ENCODE results near the gene ADRA1B.
A peak's percentile ranks its signal among the peaks of the same experiment; 100 is the strongest.

Gene ADRA1B

GRCh38 chr5:159915904-159916840 lies at the start of gene ADRA1B:
Gene ADRA1B, plus strand, starts transcription at chr5:159916482. Its CDS starts 424 bp downstream, at chr5:159916906.
- DNase-seq, result peak in 39 of 56 donors; percentile 8 to 72 (median 38)

GRCh38 chr5:159873680-159874079 lies 42.6 kb upstream of the ADRA1B start:
- no peak for DNase-seq

- DNase-seq, result no peak
Observed at GRCh38 chr5:159874263-159874662, 42.0 kb upstream of the ADRA1B start.

GRCh38 chr5:159877016-159877415 lies 39.3 kb upstream of the ADRA1B start:
- peak in 4 of 56 donors; percentile 3 to 7 (median 4) for DNase-seq

- DNase-seq, result peak in 38 of 56 donors; percentile 1 to 47 (median 16)
Observed at GRCh38 chr5:159877894-159878448, 38.3 kb upstream of the ADRA1B start.

GRCh38 chr5:159878988-159879471 lies 37.3 kb upstream of the ADRA1B start:
- peak in 36 of 56 donors; percentile 2 to 62 (median 18) for DNase-seq

GRCh38 chr5:159880676-159881075 lies 35.6 kb upstream of the ADRA1B start:
- no peak for DNase-seq

- DNase-seq, result no peak
Observed at GRCh38 chr5:159881967-159882366, 34.3 kb upstream of the ADRA1B start.

- DNase-seq, result no peak
Observed at GRCh38 chr5:159883522-159883950, 32.7 kb upstream of the ADRA1B start.

- no peak for DNase-seq
Observed at GRCh38 chr5:159884917-159885620, 31.2 kb upstream of the ADRA1B start.

- no peak for DNase-seq
Observed at GRCh38 chr5:159886296-159886695, 30.0 kb upstream of the ADRA1B start.

GRCh38 chr5:159887050-159887449 lies 29.2 kb upstream of the ADRA1B start:
- no peak for DNase-seq

GRCh38 chr5:159888860-159889259 lies 27.4 kb upstream of the ADRA1B start:
- no peak for DNase-seq

- no peak for DNase-seq
Observed at GRCh38 chr5:159890141-159890540, 26.1 kb upstream of the ADRA1B start.

- DNase-seq, result no peak
Observed at GRCh38 chr5:159891371-159891770, 24.9 kb upstream of the ADRA1B start.

- DNase-seq, result no peak
Observed at GRCh38 chr5:159893040-159893695, 23.1 kb upstream of the ADRA1B start.

GRCh38 chr5:159894149-159894720 lies 22.0 kb upstream of the ADRA1B start:
- no peak for DNase-seq

GRCh38 chr5:159897786-159898393 lies 18.4 kb upstream of the ADRA1B start:
- no peak for DNase-seq

- no peak for DNase-seq
Observed at GRCh38 chr5:159899067-159900049, 16.9 kb upstream of the ADRA1B start.

Measured in nucleus accumbens (tissue), 56 donors.